ENCODE data around the gene GNL2.

- TF ChIP-seq CTCF (IDR thresholded peaks at IDR 0.05) (no peak), POLR2A (IDR thresholded peaks at IDR 0.05) (no peak)
These were observed 32.8 kb downstream of the GNL2 start for GRCh38 chr1:37562984-37563383.

All from heart left ventricle (tissue), 13 donors.